AG09309 (cell line): ENCODE results near the gene STRN3.

Source experiments
- DNase-seq: peaks from one replicate; pipeline ENCODE4 v3.0.0-alpha.2; 2010; ENCODE audit warnings: low read depth
- H3K4me3 ChIP-seq: 2 replicates; pipeline ENCODE4 v1.5.1; 2011; ENCODE audit warnings: mild to moderate bottlenecking, low read depth, low read length, moderate library complexity; ENCODE audit not compliant: control insufficient read depth
- CTCF ChIP-seq: IDR thresholded peaks from 2 replicates; pipeline ENCODE4 v1.5.1; 2011; ENCODE audit warnings: mild to moderate bottlenecking, low read depth, low read length, inconsistent platforms; ENCODE audit not compliant: insufficient read depth, control insufficient read depth; ENCODE audit errors: missing control alignments

The STRN3 gene

GRCh38 chr14:31003284-31003683, 22.9 kb downstream of the STRN3 start:
- no peak for DNase-seq
- TF ChIP-seq CTCF: no peak
- no peak overlapping the region for H3K4me3 ChIP-seq

- TF ChIP-seq CTCF: no peak
- DNase-seq: no peak
These were observed 24.9 kb downstream of the STRN3 start for GRCh38 chr14:31001339-31001658.

GRCh38 chr14:31000629-31001338, 25.4 kb downstream of the STRN3 start:
- no peak overlapping the region for H3K4me3 ChIP-seq
- TF ChIP-seq CTCF: no peak
- DNase-seq: no peak

More at GRCh38 chr14:31001339-31001658, 24.9 kb downstream of the STRN3 start:
- no peak overlapping the region for H3K4me3 ChIP-seq

- no peak for TF ChIP-seq CTCF
- no peak overlapping the region for H3K4me3 ChIP-seq
- no peak for DNase-seq
These were observed 27.0 kb downstream of the STRN3 start for GRCh38 chr14:30999038-30999773.

- no peak for TF ChIP-seq CTCF
- no peak for DNase-seq
- no peak overlapping the region for H3K4me3 ChIP-seq
These were observed 28.0 kb downstream of the STRN3 start for GRCh38 chr14:30998100-30998706.

- TF ChIP-seq CTCF: no peak
- H3K4me3 ChIP-seq: no peak overlapping the region
- DNase-seq: no peak
These were observed 29.1 kb downstream of the STRN3 start for GRCh38 chr14:30996892-30997659.
